Tibial nerve (tissue), 3 donors: ENCODE measurements around the gene CPEB1.

ENCODE experiments used
- POLR2A ChIP-seq, 2 donors: fragments of 450-650 bp; IDR thresholded peaks; one replicate each; pipeline ENCODE4 v1.6.1; 2017; ENCODE audit warnings: antibody characterized with exemption in 2 of 2, mild to moderate bottlenecking in 2 of 2, moderate library complexity in 2 of 2
- TF ChIP-seq, protein P1 (sequence below), 5 experiments: fragments of 200-600 bp in 3 of 5; fragments of 450-650 bp in 2 of 5; sonication (generic) in 3 of 5; IDR thresholded peaks; one replicate each; pipeline ENCODE4 v1.5.1; 2016 to 2019; ENCODE audit warnings: antibody characterized with exemption in 5 of 5, mild to moderate bottlenecking in 3 of 5, moderate library complexity in 2 of 5

DNA sequence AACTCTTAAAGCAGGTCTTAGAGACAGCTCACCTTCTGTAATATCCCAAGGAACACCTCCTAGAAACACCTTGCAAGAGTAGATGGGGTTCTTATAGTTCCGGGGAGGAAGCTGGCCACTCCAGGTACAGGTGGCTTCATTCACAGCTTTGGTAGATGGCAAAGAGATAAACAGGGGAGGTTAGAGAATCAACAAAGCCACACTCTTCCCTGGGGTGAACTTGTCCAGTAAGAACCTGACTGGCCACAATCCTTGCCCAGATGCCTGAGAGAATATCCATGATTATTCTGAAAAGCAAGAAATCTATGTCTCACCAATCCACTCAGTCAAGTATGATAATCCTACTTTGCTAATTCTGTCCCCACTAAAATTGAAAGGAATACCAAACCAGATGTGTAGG, 93.3 kb downstream of the CPEB1 start:
- TF ChIP-seq, protein P1, sequence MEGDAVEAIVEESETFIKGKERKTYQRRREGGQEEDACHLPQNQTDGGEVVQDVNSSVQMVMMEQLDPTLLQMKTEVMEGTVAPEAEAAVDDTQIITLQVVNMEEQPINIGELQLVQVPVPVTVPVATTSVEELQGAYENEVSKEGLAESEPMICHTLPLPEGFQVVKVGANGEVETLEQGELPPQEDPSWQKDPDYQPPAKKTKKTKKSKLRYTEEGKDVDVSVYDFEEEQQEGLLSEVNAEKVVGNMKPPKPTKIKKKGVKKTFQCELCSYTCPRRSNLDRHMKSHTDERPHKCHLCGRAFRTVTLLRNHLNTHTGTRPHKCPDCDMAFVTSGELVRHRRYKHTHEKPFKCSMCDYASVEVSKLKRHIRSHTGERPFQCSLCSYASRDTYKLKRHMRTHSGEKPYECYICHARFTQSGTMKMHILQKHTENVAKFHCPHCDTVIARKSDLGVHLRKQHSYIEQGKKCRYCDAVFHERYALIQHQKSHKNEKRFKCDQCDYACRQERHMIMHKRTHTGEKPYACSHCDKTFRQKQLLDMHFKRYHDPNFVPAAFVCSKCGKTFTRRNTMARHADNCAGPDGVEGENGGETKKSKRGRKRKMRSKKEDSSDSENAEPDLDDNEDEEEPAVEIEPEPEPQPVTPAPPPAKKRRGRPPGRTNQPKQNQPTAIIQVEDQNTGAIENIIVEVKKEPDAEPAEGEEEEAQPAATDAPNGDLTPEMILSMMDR (IDR thresholded peaks at IDR 0.05) = no peak
- no peak for TF ChIP-seq POLR2A (IDR thresholded peaks at IDR 0.05)
